ENCODE measurements around the gene TGFA.

TGFA gene

GRCh38 chr2:70426341-70426740 lies 127.3 kb downstream of the TGFA start:
- Histone ChIP-seq H3K9me2 (replicated peaks; ENCODE audit: control insufficient read depth, low read length) (no peaks in the 10 kb centered on the region), H3K27me3 (ENCODE audit: control insufficient read depth, low read length) (peaks cover 5% of the 10 kb centered on the region; the same call in 1 of the 2 replicates), H4K20me1 (ENCODE audit: control insufficient read depth, insufficient read depth, low read depth, low read length) (no peaks in the 10 kb centered on the region), H3K4me1 (ENCODE audit: control insufficient read depth, low read length) (no peaks in the 10 kb centered on the region), H3K4me3 (ENCODE audit: low read length) (no peak overlapping the region), H3F3A (ENCODE audit: control insufficient read depth, insufficient read depth) (no peaks in the 10 kb centered on the region), H3K4me2 (ENCODE audit: low read length) (no peak overlapping the region), H3K9me3 (ENCODE audit: control insufficient read depth, insufficient read depth, low read length) (no peaks in the 10 kb centered on the region), H3K27ac (ENCODE audit: low read depth, low read length) (no peak overlapping the region), H3K36me3 (ENCODE audit: control insufficient read depth, low read length) (no peaks in the 10 kb centered on the region), H3K79me2 (ENCODE audit: control insufficient read depth, low read length) (no peaks in the 10 kb centered on the region)
- TF ChIP-seq EZH2phosphoT487 (IDR thresholded peaks at IDR 0.05; ENCODE audit: borderline replicate concordance, low read length), result no peak
- TF ChIP-seq, protein P1, sequence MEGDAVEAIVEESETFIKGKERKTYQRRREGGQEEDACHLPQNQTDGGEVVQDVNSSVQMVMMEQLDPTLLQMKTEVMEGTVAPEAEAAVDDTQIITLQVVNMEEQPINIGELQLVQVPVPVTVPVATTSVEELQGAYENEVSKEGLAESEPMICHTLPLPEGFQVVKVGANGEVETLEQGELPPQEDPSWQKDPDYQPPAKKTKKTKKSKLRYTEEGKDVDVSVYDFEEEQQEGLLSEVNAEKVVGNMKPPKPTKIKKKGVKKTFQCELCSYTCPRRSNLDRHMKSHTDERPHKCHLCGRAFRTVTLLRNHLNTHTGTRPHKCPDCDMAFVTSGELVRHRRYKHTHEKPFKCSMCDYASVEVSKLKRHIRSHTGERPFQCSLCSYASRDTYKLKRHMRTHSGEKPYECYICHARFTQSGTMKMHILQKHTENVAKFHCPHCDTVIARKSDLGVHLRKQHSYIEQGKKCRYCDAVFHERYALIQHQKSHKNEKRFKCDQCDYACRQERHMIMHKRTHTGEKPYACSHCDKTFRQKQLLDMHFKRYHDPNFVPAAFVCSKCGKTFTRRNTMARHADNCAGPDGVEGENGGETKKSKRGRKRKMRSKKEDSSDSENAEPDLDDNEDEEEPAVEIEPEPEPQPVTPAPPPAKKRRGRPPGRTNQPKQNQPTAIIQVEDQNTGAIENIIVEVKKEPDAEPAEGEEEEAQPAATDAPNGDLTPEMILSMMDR (IDR thresholded peaks at IDR 0.05; ENCODE audit: low read depth, low read length, poor library complexity, severe bottlenecking), result no peak

GRCh38 chr2:70425682-70426301 lies 127.8 kb downstream of the TGFA start:
- Histone ChIP-seq H3K27me3 (ENCODE audit: control insufficient read depth, low read length) (peaks cover 5% of the 10 kb centered on the region; the same call in 1 of the 2 replicates), H3K9me3 (ENCODE audit: control insufficient read depth, insufficient read depth, low read length) (no peaks in the 10 kb centered on the region), H3K4me1 (ENCODE audit: control insufficient read depth, low read length) (no peaks in the 10 kb centered on the region), H3K4me3 (ENCODE audit: low read length) (no peak overlapping the region), H3K36me3 (ENCODE audit: control insufficient read depth, low read length) (no peaks in the 10 kb centered on the region), H4K20me1 (ENCODE audit: control insufficient read depth, insufficient read depth, low read depth, low read length) (no peaks in the 10 kb centered on the region), H3K79me2 (ENCODE audit: control insufficient read depth, low read length) (no peaks in the 10 kb centered on the region), H3F3A (ENCODE audit: control insufficient read depth, insufficient read depth) (no peaks in the 10 kb centered on the region), H3K4me2 (ENCODE audit: low read length) (no peak overlapping the region), H3K27ac (ENCODE audit: low read depth, low read length) (no peak overlapping the region), H3K9me2 (replicated peaks; ENCODE audit: control insufficient read depth, low read length) (no peaks in the 10 kb centered on the region)
- TF ChIP-seq EZH2phosphoT487 (IDR thresholded peaks at IDR 0.05; ENCODE audit: borderline replicate concordance, low read length), result no peak
- TF ChIP-seq, protein P1 (IDR thresholded peaks at IDR 0.05; ENCODE audit: low read depth, low read length, poor library complexity, severe bottlenecking), result no peak

DNA sequence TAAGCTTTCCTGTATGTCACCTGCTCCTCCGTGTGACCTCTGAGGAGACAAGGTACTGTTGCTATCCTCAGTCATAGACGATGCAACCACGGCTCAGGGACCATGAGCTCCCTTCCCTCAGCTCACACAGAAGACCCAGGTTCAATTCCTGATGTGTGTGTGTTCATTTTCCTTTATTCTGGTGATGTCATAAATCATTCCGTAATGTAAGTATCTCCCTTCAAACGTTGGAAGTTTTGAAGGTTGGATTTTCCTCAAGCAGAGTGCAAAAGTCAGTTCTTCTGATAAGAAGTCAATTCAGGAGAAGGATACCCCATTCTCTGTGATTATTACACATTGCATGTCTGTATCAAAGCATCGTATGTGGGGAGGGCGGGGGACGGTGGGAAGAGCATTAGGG lies 132.9 kb downstream of the TGFA start:
- Histone ChIP-seq H3K9me2 (replicated peaks; ENCODE audit: control insufficient read depth, low read length) (no peaks in the 10 kb centered on the region), H3K9me3 (ENCODE audit: control insufficient read depth, insufficient read depth, low read length) (no peaks in the 10 kb centered on the region; the same call in 1 of the 2 replicates), H3K27ac (ENCODE audit: low read depth, low read length) (no peak overlapping the region), H3K36me3 (ENCODE audit: control insufficient read depth, low read length) (no peaks in the 10 kb centered on the region), H4K20me1 (ENCODE audit: control insufficient read depth, insufficient read depth, low read depth, low read length) (no peaks in the 10 kb centered on the region), H3K4me3 (ENCODE audit: low read length) (no peak overlapping the region), H3K79me2 (ENCODE audit: control insufficient read depth, low read length) (no peaks in the 10 kb centered on the region), H3K4me2 (ENCODE audit: low read length) (no peak overlapping the region), H3K27me3 (ENCODE audit: control insufficient read depth, low read length) (peaks cover 12% of the 10 kb centered on the region), H3K4me1 (ENCODE audit: control insufficient read depth, low read length) (no peaks in the 10 kb centered on the region), H3F3A (ENCODE audit: control insufficient read depth, insufficient read depth) (no peaks in the 10 kb centered on the region)
- no peak for TF ChIP-seq EZH2phosphoT487 (IDR thresholded peaks at IDR 0.05; ENCODE audit: borderline replicate concordance, low read length)
- TF ChIP-seq, protein P1 (IDR thresholded peaks at IDR 0.05; ENCODE audit: low read depth, low read length, poor library complexity, severe bottlenecking), result no peak
